Esophagus squamous epithelium (tissue), 4 donors: Measurements from ENCODE around the gene TRIM71.

ENCODE experiments used
- POLR2A ChIP-seq, 4 donors: fragments of 450-650 bp; IDR thresholded peaks; one replicate each; pipeline ENCODE4 v1.6.1; 2017; ENCODE audit warnings: antibody characterized with exemption in 4 of 4, mild to moderate bottlenecking in 4 of 4, moderate library complexity in 3 of 4
- TF ChIP-seq, protein P1 (sequence below), 6 experiments: fragments of 450-650 bp in 4 of 6; fragments of 200-600 bp in 2 of 6; sonication (generic) in 2 of 6; IDR thresholded peaks; one replicate each; pipeline ENCODE4 v1.5.1; 2016 to 2019; ENCODE audit warnings: antibody characterized with exemption in 6 of 6, mild to moderate bottlenecking in 4 of 6, moderate library complexity in 4 of 6

DNA sequence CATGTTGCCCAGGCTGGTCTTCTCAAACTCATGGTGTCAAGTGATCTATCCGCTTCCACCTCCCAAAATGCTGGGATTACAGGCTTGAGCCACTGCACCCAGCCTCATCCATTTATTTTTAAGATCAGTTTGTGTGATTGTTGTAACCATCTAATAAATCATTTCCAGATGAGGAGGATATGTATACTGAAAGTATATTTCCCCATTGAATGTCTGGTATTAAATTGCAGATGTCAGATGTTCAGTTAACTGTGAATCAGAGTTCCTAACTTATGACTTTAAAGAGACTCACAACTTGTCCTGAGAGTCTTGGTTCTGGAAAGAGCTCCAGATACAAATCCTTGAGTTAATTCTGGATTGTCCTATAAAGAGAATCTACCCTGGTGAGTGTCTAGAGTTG, 62.4 kb downstream of the TRIM71 start:
- no peak for TF ChIP-seq POLR2A (IDR thresholded peaks at IDR 0.05)
- TF ChIP-seq, protein P1, sequence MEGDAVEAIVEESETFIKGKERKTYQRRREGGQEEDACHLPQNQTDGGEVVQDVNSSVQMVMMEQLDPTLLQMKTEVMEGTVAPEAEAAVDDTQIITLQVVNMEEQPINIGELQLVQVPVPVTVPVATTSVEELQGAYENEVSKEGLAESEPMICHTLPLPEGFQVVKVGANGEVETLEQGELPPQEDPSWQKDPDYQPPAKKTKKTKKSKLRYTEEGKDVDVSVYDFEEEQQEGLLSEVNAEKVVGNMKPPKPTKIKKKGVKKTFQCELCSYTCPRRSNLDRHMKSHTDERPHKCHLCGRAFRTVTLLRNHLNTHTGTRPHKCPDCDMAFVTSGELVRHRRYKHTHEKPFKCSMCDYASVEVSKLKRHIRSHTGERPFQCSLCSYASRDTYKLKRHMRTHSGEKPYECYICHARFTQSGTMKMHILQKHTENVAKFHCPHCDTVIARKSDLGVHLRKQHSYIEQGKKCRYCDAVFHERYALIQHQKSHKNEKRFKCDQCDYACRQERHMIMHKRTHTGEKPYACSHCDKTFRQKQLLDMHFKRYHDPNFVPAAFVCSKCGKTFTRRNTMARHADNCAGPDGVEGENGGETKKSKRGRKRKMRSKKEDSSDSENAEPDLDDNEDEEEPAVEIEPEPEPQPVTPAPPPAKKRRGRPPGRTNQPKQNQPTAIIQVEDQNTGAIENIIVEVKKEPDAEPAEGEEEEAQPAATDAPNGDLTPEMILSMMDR (IDR thresholded peaks at IDR 0.05): no peak
